22Rv1 (cell line): ENCODE data around the gene LAPTM5.

Source experiments
- ZFX ChIP-seq: fragments of 450-650 bp; IDR thresholded peaks from 2 replicates; pipeline ENCODE4 v1.6.1; 2017; ENCODE audit warnings: antibody characterized with exemption, borderline replicate concordance
- TF ChIP-seq, protein P1 (sequence below): fragments of 450-650 bp; IDR thresholded peaks from 2 replicates; pipeline ENCODE4 v1.5.1; 2017; ENCODE audit warnings: mild to moderate bottlenecking

DNA sequence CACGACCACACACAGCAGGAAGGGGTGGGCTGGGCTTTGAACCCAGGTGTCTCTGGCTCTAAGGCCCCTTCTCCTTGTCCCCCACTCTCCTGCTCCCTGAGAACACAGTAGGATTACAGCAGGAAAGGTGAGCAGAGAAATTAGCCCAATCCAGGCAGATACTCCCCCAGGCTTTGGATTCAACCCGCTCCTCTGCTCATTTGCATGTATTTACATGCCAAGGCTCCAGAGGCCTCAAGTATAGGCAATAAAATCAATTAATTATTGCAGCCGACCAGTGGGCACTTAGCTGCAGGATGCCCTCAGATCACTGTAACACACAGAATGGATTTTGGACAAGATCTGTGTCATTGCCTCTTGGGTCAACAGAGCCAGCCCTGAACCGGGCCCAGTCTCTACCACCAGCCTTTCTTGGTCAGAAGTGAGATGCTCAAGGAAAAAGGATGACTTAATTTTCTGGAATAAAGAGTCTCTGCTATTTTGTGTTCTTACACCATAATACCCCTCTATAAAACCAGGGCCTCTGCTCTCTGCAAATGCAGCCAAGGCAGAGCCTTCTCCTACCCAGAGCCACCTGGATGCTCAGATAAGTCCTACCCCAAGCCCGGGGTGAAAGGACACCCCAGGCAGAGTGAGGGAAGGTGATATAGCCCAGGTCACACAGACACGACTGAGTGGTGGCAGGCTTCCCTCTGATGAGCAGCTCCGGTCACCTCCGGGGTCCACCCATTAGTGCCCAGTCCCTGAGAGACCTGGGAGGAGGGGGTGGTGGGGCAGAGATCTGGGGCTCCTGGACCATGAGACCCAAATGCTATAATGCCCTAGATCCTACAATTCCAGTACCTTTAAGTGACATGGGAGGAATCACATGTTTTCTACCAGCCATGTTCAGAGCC, 63.0 kb downstream of the LAPTM5 start:
- TF ChIP-seq, protein P1, sequence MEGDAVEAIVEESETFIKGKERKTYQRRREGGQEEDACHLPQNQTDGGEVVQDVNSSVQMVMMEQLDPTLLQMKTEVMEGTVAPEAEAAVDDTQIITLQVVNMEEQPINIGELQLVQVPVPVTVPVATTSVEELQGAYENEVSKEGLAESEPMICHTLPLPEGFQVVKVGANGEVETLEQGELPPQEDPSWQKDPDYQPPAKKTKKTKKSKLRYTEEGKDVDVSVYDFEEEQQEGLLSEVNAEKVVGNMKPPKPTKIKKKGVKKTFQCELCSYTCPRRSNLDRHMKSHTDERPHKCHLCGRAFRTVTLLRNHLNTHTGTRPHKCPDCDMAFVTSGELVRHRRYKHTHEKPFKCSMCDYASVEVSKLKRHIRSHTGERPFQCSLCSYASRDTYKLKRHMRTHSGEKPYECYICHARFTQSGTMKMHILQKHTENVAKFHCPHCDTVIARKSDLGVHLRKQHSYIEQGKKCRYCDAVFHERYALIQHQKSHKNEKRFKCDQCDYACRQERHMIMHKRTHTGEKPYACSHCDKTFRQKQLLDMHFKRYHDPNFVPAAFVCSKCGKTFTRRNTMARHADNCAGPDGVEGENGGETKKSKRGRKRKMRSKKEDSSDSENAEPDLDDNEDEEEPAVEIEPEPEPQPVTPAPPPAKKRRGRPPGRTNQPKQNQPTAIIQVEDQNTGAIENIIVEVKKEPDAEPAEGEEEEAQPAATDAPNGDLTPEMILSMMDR, result no peak
- TF ChIP-seq ZFX, result no peak
